Progenitor cell of endocrine pancreas (in vitro differentiated cells): ENCODE data around the gene SLC26A5. TPM values are rescaled to one million over a fixed set of nuclear protein-coding genes. Genes with fewer than 3 reads are reported as not detected.

Source experiments
- DNase-seq: peaks from one replicate; pipeline ENCODE4 v3.0.0; 2021; ENCODE audit warnings: low spot score; ENCODE audit not compliant: unreplicated experiment
- H3K27ac Mint-ChIP-seq: 2 replicates; pipeline ENCODE4 v1.8.0; 2021; ENCODE audit warnings: mild to moderate bottlenecking, moderate library complexity, mixed read lengths
- H3K27me3 Mint-ChIP-seq: 2 replicates; pipeline ENCODE4 v1.8.0; 2021; ENCODE audit warnings: mixed read lengths
- H3K36me3 Mint-ChIP-seq: 2 replicates; pipeline ENCODE4 v1.8.0; 2022; ENCODE audit warnings: mixed read lengths; ENCODE audit not compliant: insufficient read depth
- H3K4me1 Mint-ChIP-seq: 2 replicates; pipeline ENCODE4 v1.8.0; 2021; ENCODE audit warnings: low read depth, mixed read lengths
- H3K4me3 Mint-ChIP-seq: 2 replicates; pipeline ENCODE4 v1.8.0; 2021; ENCODE audit warnings: low read depth, mild to moderate bottlenecking, moderate library complexity, mixed read lengths
- H3K9me3 Mint-ChIP-seq: 2 replicates; pipeline ENCODE4 v1.8.0; 2021; ENCODE audit warnings: low read depth, mixed read lengths
- CTCF ChIP-seq: fragments of 200-600 bp; sonication (generic); IDR thresholded peaks from one replicate; pipeline ENCODE4 v1.5.0; 2021; ENCODE audit warnings: antibody characterized with exemption, mild to moderate bottlenecking; ENCODE audit not compliant: unreplicated experiment
- total RNA-seq: library from RNA; stranded (reverse); gene quantifications from 2 replicates; pipeline ENCODE4 v1.2.1, GENCODE V29; 2021

Gene SLC26A5
- total RNA-seq, 1 donor from 2014 or later = 0.17 TPM

DNA sequence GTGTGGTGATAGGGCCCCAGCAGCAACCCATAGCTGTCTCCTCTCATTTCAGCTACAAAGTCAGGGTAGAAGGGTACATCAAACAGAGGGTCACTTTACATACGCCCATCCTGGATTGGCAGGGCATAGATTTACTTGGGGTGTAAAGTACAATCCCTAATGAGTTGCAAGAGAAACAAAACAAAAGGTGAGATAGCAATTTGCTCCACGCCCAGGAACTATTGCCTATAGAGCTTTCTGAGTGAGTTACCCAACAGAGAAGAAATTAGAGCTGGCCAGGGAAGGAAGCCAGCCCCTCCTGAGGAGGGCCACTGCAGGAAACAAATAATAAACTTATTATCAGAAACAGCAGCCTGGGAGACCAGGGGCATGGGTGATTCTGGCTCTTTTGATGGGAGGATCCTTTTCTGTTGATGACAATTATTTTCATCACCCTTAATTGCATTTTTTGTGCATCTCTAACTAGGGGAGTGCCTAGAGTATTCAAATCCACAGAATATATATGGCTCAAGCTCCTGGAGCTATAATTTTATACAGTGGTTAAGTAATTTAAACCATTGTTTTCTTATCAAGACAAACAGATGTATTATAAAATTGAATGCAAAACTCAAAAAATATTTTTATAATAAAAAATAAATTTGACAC is 47.4 kb downstream of the SLC26A5 start:
- Mint-ChIP-seq H3K27ac (peak overlapping the region; percentile 7), H3K4me3 (no peak overlapping the region), H3K4me1 (no peaks in the 10 kb centered on the region), H3K27me3 (no peaks in the 10 kb centered on the region), H3K9me3 (peaks cover 7% of the 10 kb centered on the region), H3K36me3 (no peaks in the 10 kb centered on the region)
- no peak for TF ChIP-seq CTCF
- no peak for DNase-seq

- H3K27ac Mint-ChIP-seq = no peak overlapping the region
- TF ChIP-seq CTCF = no peak
- no peaks in the 10 kb centered on the region for H3K4me1 Mint-ChIP-seq
- H3K27me3 Mint-ChIP-seq = no peaks in the 10 kb centered on the region
- no peaks in the 10 kb centered on the region for H3K36me3 Mint-ChIP-seq
- no peak for DNase-seq
- no peak overlapping the region for H3K4me3 Mint-ChIP-seq
- H3K9me3 Mint-ChIP-seq = no peaks in the 10 kb centered on the region
Measured at GRCh38 chr7:103396471-103396870, 49.5 kb downstream of the SLC26A5 start.

DNA sequence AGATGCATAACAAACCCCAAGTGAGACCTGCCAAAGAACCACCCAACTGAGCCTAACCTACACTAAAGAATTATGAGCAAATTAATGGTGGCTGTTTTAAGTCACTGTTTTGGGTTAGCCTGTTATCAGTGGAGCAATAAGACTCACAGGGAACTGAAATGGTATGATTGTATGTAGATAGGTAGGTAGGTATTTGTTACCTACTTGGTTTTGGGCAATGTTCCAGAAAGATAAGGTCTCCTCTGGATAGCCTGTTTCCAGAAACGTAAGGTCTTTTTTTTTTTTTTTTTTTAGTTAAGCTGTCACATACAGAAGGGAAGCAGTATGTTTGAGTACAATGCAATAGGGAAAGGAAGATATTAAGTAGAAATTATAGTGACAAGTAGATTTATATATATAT is 50.9 kb downstream of the SLC26A5 start:
- H3K36me3 Mint-ChIP-seq = no peaks in the 10 kb centered on the region
- H3K4me3 Mint-ChIP-seq = no peak overlapping the region
- no peak for DNase-seq
- TF ChIP-seq CTCF = no peak
- H3K27ac Mint-ChIP-seq = no peak overlapping the region
- H3K9me3 Mint-ChIP-seq = no peaks in the 10 kb centered on the region
- no peaks in the 10 kb centered on the region for H3K4me1 Mint-ChIP-seq
- no peaks in the 10 kb centered on the region for H3K27me3 Mint-ChIP-seq

- no peak for DNase-seq
- no peaks in the 10 kb centered on the region for H3K27me3 Mint-ChIP-seq
- no peaks in the 10 kb centered on the region for H3K36me3 Mint-ChIP-seq
- H3K4me1 Mint-ChIP-seq = no peaks in the 10 kb centered on the region
- H3K4me3 Mint-ChIP-seq = no peak overlapping the region
- no peaks in the 10 kb centered on the region for H3K9me3 Mint-ChIP-seq
- H3K27ac Mint-ChIP-seq = no peak overlapping the region
- no peak for TF ChIP-seq CTCF
Measured at GRCh38 chr7:103394566-103394965, 51.4 kb downstream of the SLC26A5 start.

DNA sequence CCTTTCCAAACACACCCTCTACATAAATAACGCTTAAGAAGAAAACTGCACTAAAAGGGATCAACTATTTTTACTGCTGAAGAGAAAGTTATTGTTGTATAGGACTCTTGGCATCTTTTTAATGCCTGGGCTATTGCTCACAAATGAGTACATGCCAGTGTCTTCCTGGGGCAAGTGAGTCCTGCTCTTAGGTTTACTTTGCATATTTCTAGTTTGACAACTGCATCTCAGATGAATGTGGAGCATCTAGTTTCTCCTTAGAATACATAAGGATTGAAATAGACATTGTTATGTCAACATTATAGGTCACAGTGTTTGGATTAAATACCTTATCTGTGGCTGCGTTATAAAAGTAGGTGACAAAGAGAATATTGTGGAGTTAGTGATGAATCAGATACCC is 54.0 kb downstream of the SLC26A5 start:
- H3K36me3 Mint-ChIP-seq = no peaks in the 10 kb centered on the region
- no peaks in the 10 kb centered on the region for H3K9me3 Mint-ChIP-seq
- TF ChIP-seq CTCF = no peak
- no peaks in the 10 kb centered on the region for H3K4me1 Mint-ChIP-seq
- H3K27ac Mint-ChIP-seq = no peak overlapping the region
- no peaks in the 10 kb centered on the region for H3K27me3 Mint-ChIP-seq
- no peak for DNase-seq
- H3K4me3 Mint-ChIP-seq = no peak overlapping the region
